Right cardiac atrium (tissue), 5 donors: ENCODE data around the gene CALN1. TPM values are rescaled to one million over a fixed set of nuclear protein-coding genes. Genes with fewer than 3 reads are reported as not detected.

Source experiments
- ATAC-seq, 2 donors: fragments of 200-7000 bp; cut with Tn5 transposase; one replicate each; pipeline versions ENCODE4 v1.8.0 to v1.9.1; 2020; ENCODE audit warnings: moderate library complexity in 2 of 2, mild to moderate bottlenecking in 1 of 2
- DNase-seq, 3 donors: peaks; one replicate each; pipeline ENCODE4 v3.0.0-alpha.2; 2020
- H3K27ac ChIP-seq: one replicate; pipeline ENCODE4 v1.5.1; 2013; ENCODE audit warnings: mild to moderate bottlenecking, low read length, control low read depth, moderate library complexity
- H3K27me3 ChIP-seq: one replicate; pipeline ENCODE4 v1.6.1; 2013; ENCODE audit not compliant: control insufficient read depth, insufficient read depth
- H3K4me1 ChIP-seq: one replicate; pipeline ENCODE4 v1.6.1; 2013; ENCODE audit warnings: low read length; ENCODE audit not compliant: control insufficient read depth, insufficient read depth
- H3K4me3 ChIP-seq: one replicate; pipeline ENCODE4 v1.5.1; 2013; ENCODE audit warnings: low read length, control low read depth
- H3K9me3 ChIP-seq: one replicate; pipeline ENCODE4 v1.6.1; 2013; ENCODE audit warnings: low read length; ENCODE audit not compliant: control insufficient read depth
- WGBS: extraction: QIAGEN DNeasy Blood & Tissue Kit; methylation state at CpG from one replicate; pipeline ENCODE4 v1.1.7; 2013; 5-methylcytosine and 5-hydroxymethylcytosine counted together
- intact Hi-C, 4 donors: fragments of 100-400 bp; cut with DNase I; formaldehyde crosslinking; loops; one replicate each; pipeline versions ENCODE4 v1.11.0 to v1.14.0; 2022 to 2023
- polyA plus RNA-seq: library from polyadenylated mRNA; stranded (reverse); fragments of 200-250 nt; gene quantifications from one replicate; pipeline ENCODE4 v1.2.3, GENCODE V29; 2013
- total RNA-seq, 4 donors: library from RNA; stranded (reverse); fragmentation: NEBNext Ultra II Directional; extraction: Animal tissue kit (Norgen Biotek cat#: 25700); gene quantifications; one replicate each; pipeline ENCODE4 v1.2.1, GENCODE V29; 2021
- donor health status: healthy with polysubstance abuse.
- donor health status: DM: no; HTN: yes; CAD: no.
- donor health status: DM: no; HTN: no; CAD: no.
- donor health status: DM: no; HTN: yes; CAD: no; lungs with severe emphysema.
- donor health status: DM: yes; HTN: yes; CAD: no.

CALN1 gene
- total and polyA plus RNA-seq, 5 donors = not detected

- no peak overlapping the region for H3K4me3 ChIP-seq
- intact Hi-C loops = no loop called here
- no peaks in the 10 kb centered on the region for H3K27me3 ChIP-seq
- DNase-seq (no peak), ATAC-seq (no peak)
- no peaks in the 10 kb centered on the region for H3K9me3 ChIP-seq
- 43% methylated on average over 2 of the region's 2 CpGs for WGBS
- no peak overlapping the region for H3K27ac ChIP-seq
- no peaks in the 10 kb centered on the region for H3K4me1 ChIP-seq
Measured at GRCh38 chr7:72266771-72267170, 145.4 kb downstream of the CALN1 start.

GRCh38 chr7:72265071-72265904, 146.8 kb downstream of the CALN1 start:
- WGBS = 68% methylated on average over 7 of the region's 7 CpGs
- intact Hi-C loops = no loop called here
- no peak for DNase-seq
- Histone ChIP-seq H3K27me3 (no peaks in the 10 kb centered on the region), H3K9me3 (no peaks in the 10 kb centered on the region), H3K27ac (no peak overlapping the region), H3K4me3 (no peak overlapping the region), H3K4me1 (no peaks in the 10 kb centered on the region)
- ATAC-seq = no peak

GRCh38 chr7:72260406-72260805, 151.7 kb downstream of the CALN1 start:
- no peak for ATAC-seq
- Histone ChIP-seq H3K27me3 (no peaks in the 10 kb centered on the region), H3K4me1 (no peaks in the 10 kb centered on the region), H3K4me3 (no peak overlapping the region), H3K9me3 (no peaks in the 10 kb centered on the region), H3K27ac (no peak overlapping the region)
- 43% methylated on average over 3 of the region's 3 CpGs for WGBS
- intact Hi-C loops = no loop called here
- no peak for DNase-seq

GRCh38 chr7:72258074-72258473, 154.1 kb downstream of the CALN1 start:
- Histone ChIP-seq H3K27me3 (no peaks in the 10 kb centered on the region), H3K9me3 (no peaks in the 10 kb centered on the region), H3K4me3 (no peak overlapping the region), H3K27ac (no peak overlapping the region), H3K4me1 (no peaks in the 10 kb centered on the region)
- DNase-seq (no peak), ATAC-seq (no peak)
- WGBS = 40% methylated on average over 3 of the region's 3 CpGs
- intact Hi-C loops = no loop called here

GRCh38 chr7:72254455-72254854, 157.7 kb downstream of the CALN1 start:
- ATAC-seq (no peak), DNase-seq (no peak)
- H3K9me3 ChIP-seq = no peaks in the 10 kb centered on the region
- intact Hi-C loops = no loop called here
- no peaks in the 10 kb centered on the region for H3K27me3 ChIP-seq
- H3K4me3 ChIP-seq = no peak overlapping the region
- no peaks in the 10 kb centered on the region for H3K4me1 ChIP-seq
- WGBS = 65% methylated on average over 4 of the region's 4 CpGs
- H3K27ac ChIP-seq = no peak overlapping the region

GRCh38 chr7:72249106-72249505, 163.0 kb downstream of the CALN1 start:
- 81% methylated on average over 3 of the region's 3 CpGs for WGBS
- no peaks in the 10 kb centered on the region for H3K27me3 ChIP-seq
- H3K9me3 ChIP-seq = no peaks in the 10 kb centered on the region
- ATAC-seq (no peak), DNase-seq (no peak)
- H3K4me1 ChIP-seq = no peaks in the 10 kb centered on the region
- no peak overlapping the region for H3K4me3 ChIP-seq
- intact Hi-C loops = no loop called here
- no peak overlapping the region for H3K27ac ChIP-seq

- H3K27me3 ChIP-seq = no peaks in the 10 kb centered on the region
- ATAC-seq = no peak
- H3K9me3 ChIP-seq = no peaks in the 10 kb centered on the region
- no peak overlapping the region for H3K4me3 ChIP-seq
- H3K27ac ChIP-seq = no peak overlapping the region
- no peaks in the 10 kb centered on the region for H3K4me1 ChIP-seq
- no peak for DNase-seq
- intact Hi-C loops = no loop called here
- 78% methylated on average over 10 of the region's 10 CpGs for WGBS
Measured at GRCh38 chr7:72244826-72245398, 167.2 kb downstream of the CALN1 start.

GRCh38 chr7:72243329-72243728, 168.8 kb downstream of the CALN1 start:
- WGBS = 79% methylated on average over 6 of the region's 6 CpGs
- ATAC-seq (no peak), DNase-seq (no peak)
- Histone ChIP-seq H3K27ac (no peak overlapping the region), H3K9me3 (no peaks in the 10 kb centered on the region), H3K27me3 (no peaks in the 10 kb centered on the region), H3K4me3 (no peak overlapping the region), H3K4me1 (no peaks in the 10 kb centered on the region)
- intact Hi-C loops = no loop called here

GRCh38 chr7:72235351-72235750, 176.8 kb downstream of the CALN1 start:
- H3K4me1 ChIP-seq = no peaks in the 10 kb centered on the region
- H3K9me3 ChIP-seq = no peaks in the 10 kb centered on the region
- intact Hi-C loops = no loop called here
- H3K4me3 ChIP-seq = no peak overlapping the region
- ATAC-seq (no peak), DNase-seq (no peak)
- WGBS = 71% methylated on average over 5 of the region's 5 CpGs
- no peak overlapping the region for H3K27ac ChIP-seq
- no peaks in the 10 kb centered on the region for H3K27me3 ChIP-seq

GRCh38 chr7:72234086-72234485, 178.1 kb downstream of the CALN1 start:
- Histone ChIP-seq H3K27me3 (no peaks in the 10 kb centered on the region), H3K9me3 (no peaks in the 10 kb centered on the region), H3K27ac (no peak overlapping the region), H3K4me3 (no peak overlapping the region), H3K4me1 (no peaks in the 10 kb centered on the region)
- intact Hi-C loops = no loop called here
- DNase-seq (no peak), ATAC-seq (no peak)
- WGBS = 60% methylated on average over 3 of the region's 3 CpGs

- ATAC-seq = no peak
- 70% methylated on average over 4 of the region's 4 CpGs for WGBS
- Histone ChIP-seq H3K9me3 (peaks cover 2% of the 10 kb centered on the region), H3K4me1 (no peaks in the 10 kb centered on the region), H3K27ac (no peak overlapping the region), H3K27me3 (no peaks in the 10 kb centered on the region), H3K4me3 (no peak overlapping the region)
- DNase-seq = no peak
- intact Hi-C loops = no loop called here
Measured at GRCh38 chr7:72230281-72230680, 181.9 kb downstream of the CALN1 start.
